Mucosa of descending colon (tissue), 3 donors: ENCODE measurements around the gene ACAN. TPM values are rescaled to one million over a fixed set of nuclear protein-coding genes. Genes with fewer than 3 reads are reported as not detected.

ENCODE experiments used
- ATAC-seq: fragments of 200-7000 bp; cut with Tn5 transposase; one replicate; pipeline ENCODE4 v1.9.1; 2020; ENCODE audit warnings: mild to moderate bottlenecking, moderate library complexity
- DNase-seq, 3 donors: peaks; one replicate each; pipeline ENCODE4 v3.0.0-alpha.2; 2020
- H3K36me3 ChIP-seq: fragments of 200-600 bp; one replicate; pipeline ENCODE4 v1.8.0; 2021; ENCODE audit warnings: low read depth, mild to moderate bottlenecking
- H3K4me1 ChIP-seq: fragments of 200-600 bp; one replicate; pipeline ENCODE4 v1.8.0; 2021; ENCODE audit warnings: low read depth, mild to moderate bottlenecking
- H3K4me3 ChIP-seq: fragments of 200-600 bp; one replicate; pipeline ENCODE4 v1.8.0; 2021; ENCODE audit warnings: mild to moderate bottlenecking
- H3K9me3 ChIP-seq: fragments of 200-600 bp; one replicate; pipeline ENCODE4 v1.8.0; 2021; ENCODE audit warnings: mild to moderate bottlenecking
- CTCF ChIP-seq: fragments of 200-600 bp; IDR thresholded peaks from one replicate; pipeline ENCODE4 v1.8.0; 2022; ENCODE audit warnings: antibody characterized with exemption, mild to moderate bottlenecking
- intact Hi-C, 2 donors: fragments of 100-400 bp; cut with DNase I in 1 of 2; cut with micrococcal nuclease in 1 of 2; formaldehyde crosslinking; loops; one replicate each; pipeline versions ENCODE4 v1.11.0 to v1.11.1; 2022; cut with DNase I, micrococcal nuclease
- total RNA-seq, 3 donors: library from RNA; stranded (reverse); fragmentation: NEBNext Ultra II Directional in 2 of 3; extraction: Animal tissue kit (Norgen Biotek cat#: 25700) in 2 of 3; gene quantifications; one replicate each; pipeline versions ENCODE4 v1.2.1 to v1.2.4, GENCODE V29; 2021 to 2023
- donor health status: DM: no; HTN: no; CAD: no; lungs with moderate emphysema.
- donor health status: DM: no; HTN: no; CAD: no.
- donor health status: DM: no; HTN: yes; CAD: no.

The ACAN gene
- total RNA-seq, 3 donors from 2014 or later, result 0.09 to 1.3 (median 0.23) TPM

DNA sequence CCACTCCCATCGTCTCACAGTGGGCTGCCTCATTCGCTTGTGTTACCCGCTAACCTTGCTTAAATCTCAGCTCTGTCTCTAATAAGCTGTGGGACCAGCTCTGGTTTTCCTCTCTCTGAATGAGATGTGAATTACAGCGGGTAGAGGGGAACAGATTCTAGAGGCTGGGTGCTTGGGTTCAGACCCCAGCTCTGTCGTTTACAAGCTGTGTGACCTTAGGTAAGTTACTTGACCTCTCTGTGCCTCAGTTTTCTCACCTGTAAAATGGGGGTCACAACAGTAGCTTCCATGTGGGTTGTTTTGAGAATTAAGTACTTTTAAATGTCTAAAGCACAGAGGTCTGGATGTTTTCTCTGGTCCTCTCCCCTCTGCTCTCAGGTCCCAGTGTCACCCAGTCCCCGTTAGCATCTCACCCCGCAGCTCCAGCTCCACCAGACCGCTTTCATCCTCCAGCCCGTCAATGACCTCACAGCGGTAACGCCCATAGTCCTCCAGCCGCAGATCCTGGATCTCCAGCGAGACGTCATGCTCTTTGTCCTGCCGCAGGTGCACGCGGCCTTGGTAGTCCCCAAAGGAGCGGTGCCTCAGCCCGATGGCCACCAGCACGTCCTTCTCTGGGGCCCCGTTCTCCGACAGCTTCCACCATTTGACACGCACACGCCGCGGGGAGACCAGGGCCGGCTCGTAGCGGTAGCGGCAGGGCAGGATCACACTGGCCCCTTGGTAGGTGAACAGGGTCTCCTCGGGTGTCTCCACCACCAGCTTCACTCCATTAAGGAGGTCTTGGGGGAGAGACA lies 77.9 kb downstream of the ACAN start:
- DNase-seq (no peak), ATAC-seq (no peak)
- H3K4me1 ChIP-seq, result no peaks in the 10 kb centered on the region
- TF ChIP-seq CTCF, result no peak
- intact Hi-C loops, result no loop called here
- H3K36me3 ChIP-seq, result no peaks in the 10 kb centered on the region
- H3K4me3 ChIP-seq, result no peak overlapping the region
- no peaks in the 10 kb centered on the region for H3K9me3 ChIP-seq

- Histone ChIP-seq H3K9me3 (no peaks in the 10 kb centered on the region), H3K4me3 (no peak overlapping the region), H3K4me1 (no peaks in the 10 kb centered on the region), H3K36me3 (no peaks in the 10 kb centered on the region)
- TF ChIP-seq CTCF, result no peak
- DNase-seq (no peak), ATAC-seq (no peak)
- intact Hi-C loops, result no loop called here
Observed at GRCh38 chr15:88881775-88882174, 78.5 kb downstream of the ACAN start.

DNA sequence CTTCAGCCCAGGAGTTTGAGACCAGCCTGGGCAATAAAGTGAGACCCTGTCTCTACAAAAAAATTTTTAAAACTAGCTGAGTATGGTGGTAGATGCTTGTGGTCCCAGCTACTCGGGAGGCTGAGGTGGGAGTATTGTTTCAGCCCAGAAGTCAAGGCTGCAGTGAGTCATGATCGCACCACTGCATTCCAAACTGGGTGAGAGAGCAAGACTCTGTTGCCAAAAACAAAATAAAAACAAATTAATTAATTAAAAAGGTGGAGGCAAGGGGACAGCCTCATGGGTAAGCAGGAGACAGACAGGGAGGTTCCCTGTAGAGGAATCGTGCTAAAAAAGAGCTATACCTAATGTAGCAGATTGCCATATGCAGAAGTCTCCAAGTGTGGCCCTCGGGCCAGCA lies 79.5 kb downstream of the ACAN start:
- H3K4me3 ChIP-seq, result no peak overlapping the region
- no peaks in the 10 kb centered on the region for H3K9me3 ChIP-seq
- H3K36me3 ChIP-seq, result no peaks in the 10 kb centered on the region
- DNase-seq, result no peak
- H3K4me1 ChIP-seq, result no peaks in the 10 kb centered on the region
- ATAC-seq, result no peak
- no peak for TF ChIP-seq CTCF
- intact Hi-C loops, result no loop called here

DNA sequence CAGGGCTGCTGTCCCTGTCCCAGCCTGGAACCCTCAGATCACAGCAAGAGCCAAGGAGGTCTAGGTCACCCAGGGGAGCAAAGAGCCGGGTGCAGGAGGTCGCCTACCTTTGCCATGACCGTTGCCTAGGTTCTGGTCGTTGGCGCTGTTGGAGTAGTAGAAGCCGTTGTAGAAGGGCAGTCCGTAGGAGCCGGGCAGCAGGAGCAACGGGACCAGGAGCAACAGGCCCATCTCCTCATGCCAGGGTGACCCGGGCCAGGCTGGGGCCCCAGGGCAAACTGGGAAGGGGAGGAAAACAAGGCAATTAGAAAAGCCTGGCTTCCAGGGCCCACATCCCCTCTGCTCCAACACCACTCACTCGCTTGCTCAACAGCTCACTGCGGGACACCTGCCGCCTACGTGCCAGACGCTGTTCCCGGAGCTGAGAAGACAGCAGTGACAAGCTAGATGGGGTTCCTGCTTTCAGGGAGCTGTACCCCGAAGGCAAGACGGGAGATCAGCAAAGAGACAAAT lies 83.9 kb downstream of the ACAN start:
- TF ChIP-seq CTCF, result no peak
- DNase-seq, result no peak
- no peaks in the 10 kb centered on the region for H3K4me1 ChIP-seq
- H3K36me3 ChIP-seq, result no peaks in the 10 kb centered on the region
- no peak overlapping the region for H3K4me3 ChIP-seq
- intact Hi-C loops, result no loop called here
- ATAC-seq, result no peak
- H3K9me3 ChIP-seq, result no peaks in the 10 kb centered on the region

- Histone ChIP-seq H3K36me3 (no peaks in the 10 kb centered on the region), H3K4me3 (no peak overlapping the region), H3K4me1 (no peaks in the 10 kb centered on the region), H3K9me3 (no peaks in the 10 kb centered on the region)
- ATAC-seq, result no peak
- no peak for TF ChIP-seq CTCF
- DNase-seq, result no peak
- intact Hi-C loops, result no loop called here
Observed at GRCh38 chr15:88888719-88889118, 85.5 kb downstream of the ACAN start.
